HEK293 (cell line): ENCODE measurements around the gene HDAC10.

ENCODE experiments used
- CTCF ChIA-PET: fragments of 350-600 bp; formaldehyde crosslinking; extraction: SDS; loops from one replicate; lab custom pipeline; 2021; ENCODE audit warnings: antibody characterized with exemption; lab: Yijun Ruan, JAX
- POLR2A ChIA-PET: fragments of 300-600 bp; formaldehyde crosslinking; extraction: SDS; loops from one replicate; lab custom pipeline; 2020; ENCODE audit warnings: antibody characterized with exemption, inconsistent platforms; lab: Yijun Ruan, JAX
- H3K27ac ChIP-seq: fragments of 200-500 bp; sonication (Bioruptor generic); 2 replicates; pipeline ENCODE4 v1.5.1; 2014; ENCODE audit warnings: low read depth, low read length, control low read depth, inconsistent platforms; ENCODE audit errors: extremely low read depth
- H3K36me3 ChIP-seq, 2 experiments: fragments of 200-500 bp in 1 of 2; sonication (Bioruptor generic) in 1 of 2; 1 replicate in 1 of 2; 2 replicates in 1 of 2; pipeline ENCODE4 v1.5.1; 2014 to 2017; ENCODE audit warnings: inconsistent platforms in 2 of 2, low read length in 2 of 2; ENCODE audit not compliant: control insufficient read depth in 2 of 2, insufficient read depth in 1 of 2
- H3K4me1 ChIP-seq: fragments of 200-500 bp; sonication (Bioruptor generic); 2 replicates; pipeline ENCODE4 v1.5.1; 2014; ENCODE audit warnings: mild to moderate bottlenecking, low read length, inconsistent platforms; ENCODE audit not compliant: control insufficient read depth, insufficient read depth
- H3K4me3 ChIP-seq: 2 replicates; pipeline ENCODE4 v1.5.1; 2011; ENCODE audit warnings: low read depth, mild to moderate bottlenecking, control low read depth, low read length, moderate library complexity
- H3K9me3 ChIP-seq: fragments of 200-500 bp; sonication (Bioruptor generic); 2 replicates; pipeline ENCODE4 v1.5.1; 2014; ENCODE audit warnings: low read depth, low read length, inconsistent platforms; ENCODE audit not compliant: control insufficient read depth, insufficient read depth
- GLI4 ChIP-seq: fragments of 450-650 bp; formaldehyde crosslinking; IDR thresholded peaks from 2 replicates; pipeline ENCODE4 v1.5.1; 2016; ENCODE audit warnings: missing biosample characterization, missing genetic modification characterization
- KLF7 ChIP-seq: fragments of 450-650 bp; formaldehyde crosslinking; IDR thresholded peaks from 2 replicates; pipeline ENCODE4 v1.5.1; 2016; ENCODE audit warnings: missing biosample characterization, missing genetic modification characterization, borderline replicate concordance
- KLF8 ChIP-seq: fragments of 450-650 bp; formaldehyde crosslinking; IDR thresholded peaks from 2 replicates; pipeline ENCODE4 v1.5.1; 2016; ENCODE audit warnings: missing biosample characterization, missing genetic modification characterization
- SCRT2 ChIP-seq: fragments of 450-650 bp; formaldehyde crosslinking; IDR thresholded peaks from 2 replicates; pipeline ENCODE4 v1.5.1; 2016; ENCODE audit warnings: missing biosample characterization, missing genetic modification characterization
- SP2 ChIP-seq: fragments of 450-650 bp; formaldehyde crosslinking; IDR thresholded peaks from 2 replicates; pipeline ENCODE4 v1.5.1; 2016; ENCODE audit warnings: missing biosample characterization, missing genetic modification characterization
- ZFP69B ChIP-seq: fragments of 450-650 bp; formaldehyde crosslinking; IDR thresholded peaks from 2 replicates; pipeline ENCODE4 v1.5.1; 2016; ENCODE audit warnings: missing biosample characterization, missing genetic modification characterization
- ZNF132 ChIP-seq: fragments of 450-650 bp; formaldehyde crosslinking; IDR thresholded peaks from 2 replicates; pipeline ENCODE4 v1.5.1; 2017; ENCODE audit warnings: missing biosample characterization, missing genetic modification characterization, borderline replicate concordance
- ZNF274 ChIP-seq, 2 experiments: fragments of 200-500 bp in 1 of 2; fragments of 450-650 bp in 1 of 2; sonication (Bioruptor generic) in 1 of 2; formaldehyde crosslinking in 1 of 2; IDR thresholded peaks; 2 replicates each; pipeline versions ENCODE4 v1.5.1 to v1.6.1; 2014 to 2016; ENCODE audit warnings: borderline replicate concordance in 1 of 2, inconsistent platforms in 1 of 2, low read length in 1 of 2, missing biosample characterization in 1 of 2, missing genetic modification characterization in 1 of 2
- ZNF433 ChIP-seq: fragments of 450-650 bp; formaldehyde crosslinking; IDR thresholded peaks from 2 replicates; pipeline ENCODE4 v1.5.1; 2016; ENCODE audit warnings: missing biosample characterization, missing genetic modification characterization, low read depth
- ZNF473 ChIP-seq: fragments of 450-650 bp; formaldehyde crosslinking; IDR thresholded peaks from 2 replicates; pipeline ENCODE4 v1.5.1; 2017; ENCODE audit warnings: missing biosample characterization, missing genetic modification characterization
- ZNF501 ChIP-seq: fragments of 450-650 bp; formaldehyde crosslinking; IDR thresholded peaks from 2 replicates; pipeline ENCODE4 v1.5.1; 2016; ENCODE audit warnings: missing biosample characterization, missing genetic modification characterization
- ZNF658 ChIP-seq: fragments of 450-650 bp; formaldehyde crosslinking; IDR thresholded peaks from 2 replicates; pipeline ENCODE4; 2016; ENCODE audit warnings: missing biosample characterization, missing genetic modification characterization
- ZNF670 ChIP-seq: fragments of 450-650 bp; formaldehyde crosslinking; IDR thresholded peaks from 2 replicates; pipeline ENCODE4 v1.5.1; 2016; ENCODE audit warnings: missing biosample characterization, missing genetic modification characterization, low read depth
- ZNF777 ChIP-seq: fragments of 450-650 bp; formaldehyde crosslinking; IDR thresholded peaks from 2 replicates; pipeline ENCODE4 v1.5.1; 2017; ENCODE audit warnings: missing biosample characterization, missing genetic modification characterization, borderline replicate concordance
- ZSCAN16 ChIP-seq: fragments of 450-650 bp; formaldehyde crosslinking; IDR thresholded peaks from 2 replicates; pipeline ENCODE4 v1.5.1; 2016; ENCODE audit warnings: missing biosample characterization, missing genetic modification characterization
- TF ChIP-seq, protein P1 (sequence below): fragments of 450-650 bp; formaldehyde crosslinking; IDR thresholded peaks from 2 replicates; pipeline ENCODE4 v1.5.1; 2016; ENCODE audit warnings: missing biosample characterization, missing genetic modification characterization
- TF ChIP-seq, protein P2 (sequence below): IDR thresholded peaks from 2 replicates; pipeline ENCODE4 v1.6.1; 2011; ENCODE audit warnings: mild to moderate bottlenecking, low read depth, low read length, borderline replicate concordance
- TF ChIP-seq, protein P3 (sequence below): fragments of 450-650 bp; formaldehyde crosslinking; IDR thresholded peaks from 2 replicates; pipeline ENCODE4 v1.5.1; 2016; ENCODE audit warnings: missing biosample characterization, missing genetic modification characterization
- TF ChIP-seq, protein P4 (sequence below): fragments of 450-650 bp; formaldehyde crosslinking; optimal IDR thresholded peaks from 2 replicates; pipeline ENCODE3; 2016; ENCODE audit warnings: missing biosample characterization, mild to moderate bottlenecking, missing genetic modification characterization
- TF ChIP-seq, protein P5 (sequence below): fragments of 450-650 bp; formaldehyde crosslinking; IDR thresholded peaks from 2 replicates; pipeline ENCODE4; 2016; ENCODE audit warnings: missing biosample characterization, missing genetic modification characterization
- TF ChIP-seq, protein P6 (sequence below): fragments of 450-650 bp; formaldehyde crosslinking; IDR thresholded peaks from 2 replicates; pipeline ENCODE4 v1.5.1; 2016; ENCODE audit warnings: missing biosample characterization, missing genetic modification characterization

HDAC10 gene

DNA sequence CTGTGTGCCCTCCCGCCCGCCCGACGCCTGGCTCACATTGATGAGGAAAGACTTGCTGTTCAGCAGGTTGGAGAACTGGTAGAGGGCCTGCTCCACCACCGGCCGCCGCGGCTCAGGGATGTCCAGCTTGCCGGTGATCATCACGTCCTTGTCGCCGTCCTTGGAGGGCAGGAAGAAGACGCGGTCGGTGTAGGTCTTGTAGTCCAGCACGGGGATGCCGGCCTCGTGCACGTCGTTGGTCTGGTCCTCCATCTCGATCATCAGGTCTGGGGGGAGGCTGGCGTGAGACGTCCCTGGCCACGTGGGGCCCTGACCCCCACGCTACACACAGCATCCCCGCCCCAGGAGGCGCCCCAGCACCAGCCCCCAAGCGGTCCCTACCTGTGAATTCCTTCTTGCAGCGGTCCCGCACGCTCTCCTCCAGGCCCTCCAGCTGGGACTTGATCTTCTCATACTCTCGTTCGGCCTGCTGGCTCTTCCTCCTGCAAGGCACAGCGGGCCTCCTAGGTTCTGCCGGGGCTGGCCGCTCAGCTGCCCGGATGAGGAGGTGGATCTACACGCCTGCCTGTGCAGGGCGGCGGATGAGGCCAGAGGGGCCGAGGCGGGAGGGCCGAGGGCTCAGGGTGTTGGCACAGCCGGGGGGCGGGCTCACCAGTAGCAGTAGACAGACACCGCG, 29.8 kb upstream of the HDAC10 start:
- Histone ChIP-seq H3K27ac (no peak overlapping the region), H3K4me1 (no peaks in the 10 kb centered on the region), H3K9me3 (no peaks in the 10 kb centered on the region), H3K36me3 (peaks cover 0 to 94% of the 10 kb centered on the region in 2 experiments; a peak in 2 of 3 replicates), H3K4me3 (no peak overlapping the region)
- ChIA-PET CTCF (no interaction called here), POLR2A (interaction anchor here (0.9 to 1.4 kb wide), 2 partner anchors 12 to 25 kb away, joined by 3 to 4 read pairs; no protein-coding TSS in a partner anchor)
- TF ChIP-seq ZNF670 (no peak), ZNF501 (tag by site-specific recombination) (no peak), KLF8 (tag by site-specific recombination) (no peak), ZNF132 (tag by site-specific recombination) (no peak), ZNF777 (tag by site-specific recombination) (no peak), ZNF274 (IDR thresholded peaks at IDR 0.05; ENCODE audit: low read length) (no peak), ZNF274 (tag by site-specific recombination; IDR thresholded peaks at IDR 0.05; ENCODE audit: borderline replicate concordance) (no peak), SCRT2 (no peak), ZFP69B (tag by site-specific recombination) (no peak), SP2 (tag by site-specific recombination) (no peak), ZNF658 (tag by site-specific recombination) (no peak)
- TF ChIP-seq, protein P1, sequence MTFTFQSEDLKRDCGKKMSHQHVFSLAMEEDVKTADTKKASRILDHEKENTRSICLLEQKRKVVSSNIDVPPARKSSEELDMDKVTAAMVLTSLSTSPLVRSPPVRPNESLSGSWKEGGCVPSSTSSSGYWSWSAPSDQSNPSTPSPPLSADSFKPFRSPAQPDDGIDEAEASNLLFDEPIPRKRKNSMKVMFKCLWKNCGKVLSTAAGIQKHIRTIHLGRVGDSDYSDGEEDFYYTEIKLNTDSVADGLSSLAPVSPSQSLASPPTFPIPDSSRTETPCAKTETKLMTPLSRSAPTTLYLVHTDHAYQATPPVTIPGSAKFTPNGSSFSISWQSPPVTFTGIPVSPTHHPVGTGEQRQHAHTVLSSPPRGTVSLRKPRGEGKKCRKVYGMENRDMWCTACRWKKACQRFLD: no peak

DNA sequence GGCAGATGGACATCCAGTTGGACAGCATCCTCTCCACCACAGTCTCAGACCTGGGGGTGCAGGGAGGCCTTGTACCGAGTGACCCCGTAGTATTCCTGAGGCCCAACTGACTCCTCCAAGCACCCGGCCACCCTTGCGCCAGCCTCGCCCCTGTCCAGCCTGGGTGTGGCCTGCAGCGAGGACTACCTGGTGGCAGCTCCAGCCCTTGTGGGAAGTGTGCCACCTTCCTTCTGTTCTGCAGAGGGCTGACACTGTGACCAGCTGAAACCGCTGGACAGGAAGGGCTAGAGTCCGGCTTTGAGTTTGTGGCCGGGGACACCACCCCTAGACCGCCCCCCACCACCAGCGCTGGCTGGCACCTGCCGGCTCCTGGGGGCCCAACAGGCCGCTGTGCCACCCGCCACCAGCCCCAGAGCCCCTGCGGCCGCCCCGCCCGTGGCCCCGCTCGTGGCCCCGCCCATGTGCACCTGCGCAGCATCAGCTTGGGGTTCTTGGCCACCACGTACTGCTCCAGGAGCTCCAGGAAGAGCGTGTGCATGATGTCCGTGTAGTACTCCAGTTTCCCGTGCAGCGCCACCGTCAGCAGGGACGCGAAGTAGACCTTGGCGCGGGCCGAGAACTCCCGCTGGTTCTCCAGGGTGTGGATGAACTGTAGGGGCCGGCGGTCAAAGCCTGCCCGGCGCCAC, 29.1 kb upstream of the HDAC10 start:
- POLR2A ChIA-PET: interaction anchor here (0.9 to 1.0 kb wide), 3 partner anchors 26 to 30 kb away, joined by 3 to 4 read pairs (median 4); no protein-coding TSS in a partner anchor
- no peaks in the 10 kb centered on the region for H3K4me1 ChIP-seq
- no peak overlapping the region for H3K4me3 ChIP-seq
- peaks cover 0 to 97% of the 10 kb centered on the region in 2 experiments; a peak in 2 of 3 replicates for H3K36me3 ChIP-seq
- CTCF ChIA-PET: interaction anchor here (1.6 kb wide), 1 partner anchor 46 kb away, joined by 8 read pairs; no protein-coding TSS in a partner anchor
- H3K27ac ChIP-seq: no peak overlapping the region
- H3K9me3 ChIP-seq: no peaks in the 10 kb centered on the region
- no peak for TF ChIP-seq KLF7
- no peak for TF ChIP-seq ZNF473 (tag by site-specific recombination)
- TF ChIP-seq, protein P2, sequence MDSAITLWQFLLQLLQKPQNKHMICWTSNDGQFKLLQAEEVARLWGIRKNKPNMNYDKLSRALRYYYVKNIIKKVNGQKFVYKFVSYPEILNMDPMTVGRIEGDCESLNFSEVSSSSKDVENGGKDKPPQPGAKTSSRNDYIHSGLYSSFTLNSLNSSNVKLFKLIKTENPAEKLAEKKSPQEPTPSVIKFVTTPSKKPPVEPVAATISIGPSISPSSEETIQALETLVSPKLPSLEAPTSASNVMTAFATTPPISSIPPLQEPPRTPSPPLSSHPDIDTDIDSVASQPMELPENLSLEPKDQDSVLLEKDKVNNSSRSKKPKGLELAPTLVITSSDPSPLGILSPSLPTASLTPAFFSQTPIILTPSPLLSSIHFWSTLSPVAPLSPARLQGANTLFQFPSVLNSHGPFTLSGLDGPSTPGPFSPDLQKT: no peak
- TF ChIP-seq, protein P3, sequence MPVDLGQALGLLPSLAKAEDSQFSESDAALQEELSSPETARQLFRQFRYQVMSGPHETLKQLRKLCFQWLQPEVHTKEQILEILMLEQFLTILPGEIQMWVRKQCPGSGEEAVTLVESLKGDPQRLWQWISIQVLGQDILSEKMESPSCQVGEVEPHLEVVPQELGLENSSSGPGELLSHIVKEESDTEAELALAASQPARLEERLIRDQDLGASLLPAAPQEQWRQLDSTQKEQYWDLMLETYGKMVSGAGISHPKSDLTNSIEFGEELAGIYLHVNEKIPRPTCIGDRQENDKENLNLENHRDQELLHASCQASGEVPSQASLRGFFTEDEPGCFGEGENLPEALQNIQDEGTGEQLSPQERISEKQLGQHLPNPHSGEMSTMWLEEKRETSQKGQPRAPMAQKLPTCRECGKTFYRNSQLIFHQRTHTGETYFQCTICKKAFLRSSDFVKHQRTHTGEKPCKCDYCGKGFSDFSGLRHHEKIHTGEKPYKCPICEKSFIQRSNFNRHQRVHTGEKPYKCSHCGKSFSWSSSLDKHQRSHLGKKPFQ (tag by site-specific recombination): no peak
- TF ChIP-seq, protein P4, sequence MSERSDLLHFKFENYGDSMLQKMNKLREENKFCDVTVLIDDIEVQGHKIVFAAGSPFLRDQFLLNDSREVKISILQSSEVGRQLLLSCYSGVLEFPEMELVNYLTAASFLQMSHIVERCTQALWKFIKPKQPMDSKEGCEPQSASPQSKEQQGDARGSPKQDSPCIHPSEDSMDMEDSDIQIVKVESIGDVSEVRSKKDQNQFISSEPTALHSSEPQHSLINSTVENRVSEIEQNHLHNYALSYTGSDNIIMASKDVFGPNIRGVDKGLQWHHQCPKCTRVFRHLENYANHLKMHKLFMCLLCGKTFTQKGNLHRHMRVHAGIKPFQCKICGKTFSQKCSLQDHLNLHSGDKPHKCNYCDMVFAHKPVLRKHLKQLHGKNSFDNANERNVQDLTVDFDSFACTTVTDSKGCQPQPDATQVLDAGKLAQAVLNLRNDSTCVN: no peak
- no peak for TF ChIP-seq GLI4 (tag by site-specific recombination)
- no peak for TF ChIP-seq ZNF433
- TF ChIP-seq, protein P5, sequence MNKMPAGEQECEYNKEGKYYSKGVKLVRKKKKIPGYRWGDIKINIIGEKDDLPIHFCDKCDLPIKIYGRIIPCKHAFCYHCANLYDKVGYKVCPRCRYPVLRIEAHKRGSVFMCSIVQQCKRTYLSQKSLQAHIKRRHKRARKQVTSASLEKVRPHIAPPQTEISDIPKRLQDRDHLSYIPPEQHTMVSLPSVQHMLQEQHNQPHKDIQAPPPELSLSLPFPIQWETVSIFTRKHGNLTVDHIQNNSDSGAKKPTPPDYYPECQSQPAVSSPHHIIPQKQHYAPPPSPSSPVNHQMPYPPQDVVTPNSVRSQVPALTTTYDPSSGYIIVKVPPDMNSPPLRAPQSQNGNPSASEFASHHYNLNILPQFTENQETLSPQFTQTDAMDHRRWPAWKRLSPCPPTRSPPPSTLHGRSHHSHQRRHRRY (tag by site-specific recombination): no peak
- no peak for TF ChIP-seq ZSCAN16
- TF ChIP-seq, protein P6, sequence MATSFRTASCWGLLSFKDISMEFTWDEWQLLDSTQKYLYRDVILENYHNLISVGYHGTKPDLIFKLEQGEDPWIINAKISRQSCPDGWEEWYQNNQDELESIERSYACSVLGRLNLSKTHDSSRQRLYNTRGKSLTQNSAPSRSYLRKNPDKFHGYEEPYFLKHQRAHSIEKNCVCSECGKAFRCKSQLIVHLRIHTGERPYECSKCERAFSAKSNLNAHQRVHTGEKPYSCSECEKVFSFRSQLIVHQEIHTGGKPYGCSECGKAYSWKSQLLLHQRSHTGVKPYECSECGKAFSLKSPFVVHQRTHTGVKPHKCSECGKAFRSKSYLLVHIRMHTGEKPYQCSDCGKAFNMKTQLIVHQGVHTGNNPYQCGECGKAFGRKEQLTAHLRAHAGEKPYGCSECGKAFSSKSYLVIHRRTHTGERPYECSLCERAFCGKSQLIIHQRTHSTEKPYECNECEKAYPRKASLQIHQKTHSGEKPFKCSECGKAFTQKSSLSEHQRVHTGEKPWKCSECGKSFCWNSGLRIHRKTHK: no peak
